Coronary artery (tissue), 2 donors: ENCODE data around the gene FARP2.

Experiments used
- DNase-seq: peaks from one replicate; pipeline ENCODE4 v3.0.0-alpha.2; 2017; ENCODE audit warnings: low spot score
- H3K27ac ChIP-seq, 2 donors: fragments of 200-600 bp; sonication (generic); one replicate each; pipeline ENCODE4 v1.5.1; 2016 to 2019
- H3K4me3 ChIP-seq: fragments of 200-600 bp; sonication (generic); 2 replicates; pipeline ENCODE4 v1.5.1; 2016; ENCODE audit warnings: mild to moderate bottlenecking, moderate library complexity
- TF ChIP-seq, protein P1 (sequence below): fragments of 200-600 bp; sonication (generic); IDR thresholded peaks from one replicate; pipeline ENCODE4 v1.5.1; 2019; ENCODE audit warnings: antibody characterized with exemption

The FARP2 gene

DNA sequence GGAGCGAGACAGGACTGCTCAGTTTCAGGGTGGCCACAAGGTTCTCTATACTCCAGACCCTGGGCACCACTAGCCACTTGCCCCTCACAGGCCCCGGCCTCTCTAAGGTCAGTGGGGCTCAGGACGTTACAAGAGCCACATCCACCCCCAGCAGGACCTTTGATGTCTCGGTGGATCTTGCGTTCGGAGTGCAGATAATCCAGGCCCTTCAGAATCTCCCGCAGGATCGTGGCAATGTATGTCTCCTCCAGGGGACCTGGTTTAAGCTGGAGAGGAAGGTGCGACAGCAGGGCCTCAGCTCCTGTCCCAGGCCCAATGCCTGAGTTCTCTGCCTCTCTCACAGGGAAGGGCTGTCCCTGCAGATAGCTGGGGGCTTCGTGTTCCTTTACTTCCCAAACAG lies 143.9 kb downstream of the FARP2 start:
- no peak for DNase-seq
- TF ChIP-seq, protein P1, sequence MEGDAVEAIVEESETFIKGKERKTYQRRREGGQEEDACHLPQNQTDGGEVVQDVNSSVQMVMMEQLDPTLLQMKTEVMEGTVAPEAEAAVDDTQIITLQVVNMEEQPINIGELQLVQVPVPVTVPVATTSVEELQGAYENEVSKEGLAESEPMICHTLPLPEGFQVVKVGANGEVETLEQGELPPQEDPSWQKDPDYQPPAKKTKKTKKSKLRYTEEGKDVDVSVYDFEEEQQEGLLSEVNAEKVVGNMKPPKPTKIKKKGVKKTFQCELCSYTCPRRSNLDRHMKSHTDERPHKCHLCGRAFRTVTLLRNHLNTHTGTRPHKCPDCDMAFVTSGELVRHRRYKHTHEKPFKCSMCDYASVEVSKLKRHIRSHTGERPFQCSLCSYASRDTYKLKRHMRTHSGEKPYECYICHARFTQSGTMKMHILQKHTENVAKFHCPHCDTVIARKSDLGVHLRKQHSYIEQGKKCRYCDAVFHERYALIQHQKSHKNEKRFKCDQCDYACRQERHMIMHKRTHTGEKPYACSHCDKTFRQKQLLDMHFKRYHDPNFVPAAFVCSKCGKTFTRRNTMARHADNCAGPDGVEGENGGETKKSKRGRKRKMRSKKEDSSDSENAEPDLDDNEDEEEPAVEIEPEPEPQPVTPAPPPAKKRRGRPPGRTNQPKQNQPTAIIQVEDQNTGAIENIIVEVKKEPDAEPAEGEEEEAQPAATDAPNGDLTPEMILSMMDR = no peak
- H3K4me3 ChIP-seq = no peak overlapping the region
- no peak overlapping the region for H3K27ac ChIP-seq

DNA sequence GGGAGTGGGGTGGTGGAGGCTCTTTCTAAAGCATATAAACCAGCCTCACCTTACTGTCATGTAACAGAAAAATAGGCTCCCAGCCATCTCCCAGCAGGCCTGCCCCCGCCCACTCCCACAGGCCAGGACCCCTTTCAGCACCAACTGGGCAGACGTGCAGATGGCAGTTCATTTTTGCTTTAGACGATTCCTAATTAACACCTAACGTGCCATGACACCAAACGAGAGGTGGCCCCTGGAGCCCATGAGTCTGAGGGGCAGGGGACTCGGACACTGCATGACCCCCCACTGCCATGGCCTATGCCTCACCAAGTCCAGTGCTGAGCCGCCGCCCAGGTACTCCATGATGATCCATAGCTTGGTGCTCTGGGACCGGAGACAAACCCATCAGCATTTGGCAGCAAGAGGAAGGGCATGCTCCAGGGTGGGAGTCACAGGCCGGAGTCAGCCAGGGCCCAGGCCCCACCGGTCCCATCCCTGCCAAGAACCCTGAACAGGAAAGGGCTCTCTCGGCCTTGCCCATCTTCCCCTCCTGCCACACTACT lies 144.4 kb downstream of the FARP2 start:
- DNase-seq = no peak
- Histone ChIP-seq H3K4me3 (no peak overlapping the region), H3K27ac (no peak overlapping the region)
- TF ChIP-seq, protein P1 = no peak

DNA sequence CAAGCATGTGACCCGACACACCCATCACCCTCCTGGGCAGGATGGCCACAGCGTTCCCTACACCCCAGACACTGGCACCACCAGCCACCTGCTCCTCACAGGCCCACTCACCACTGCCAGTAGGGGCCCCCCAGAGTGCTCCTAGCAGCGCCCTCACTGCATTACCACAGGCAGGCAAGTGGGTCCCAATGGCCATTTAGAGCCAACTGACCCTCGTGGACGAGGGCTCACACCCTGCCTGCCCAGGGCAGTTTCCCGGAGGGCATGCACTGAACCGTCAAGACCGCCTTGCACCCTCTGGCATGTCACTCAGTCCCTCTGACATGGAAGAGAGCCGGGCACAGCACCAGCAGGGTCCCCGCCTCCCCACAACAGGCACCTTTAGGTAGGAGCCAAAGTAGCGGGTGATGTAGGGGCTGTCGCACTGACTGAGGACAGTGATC lies 145.0 kb downstream of the FARP2 start:
- no peak for DNase-seq
- TF ChIP-seq, protein P1 = no peak
- Histone ChIP-seq H3K4me3 (no peak overlapping the region), H3K27ac (no peak overlapping the region)

DNA sequence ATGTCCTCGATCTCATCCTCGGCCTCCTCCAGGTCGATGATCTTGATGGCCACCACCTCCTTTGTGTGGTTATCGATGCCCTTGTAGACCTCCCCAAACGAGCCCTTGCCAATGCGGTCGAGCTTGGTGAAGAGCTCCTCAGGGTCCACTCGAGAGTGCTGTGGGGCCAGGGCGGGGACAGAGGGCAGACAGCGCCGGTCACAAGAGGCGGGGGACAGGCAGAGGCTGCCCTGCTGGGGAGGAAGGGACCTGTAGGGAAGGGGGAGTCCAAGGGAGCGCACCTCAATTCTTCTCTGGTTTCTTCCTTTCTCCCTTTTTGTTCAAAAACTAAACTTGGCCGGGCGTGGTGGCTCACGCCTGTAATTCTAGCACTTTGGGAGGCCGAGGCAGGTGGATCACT lies 145.5 kb downstream of the FARP2 start:
- no peak for DNase-seq

DNA sequence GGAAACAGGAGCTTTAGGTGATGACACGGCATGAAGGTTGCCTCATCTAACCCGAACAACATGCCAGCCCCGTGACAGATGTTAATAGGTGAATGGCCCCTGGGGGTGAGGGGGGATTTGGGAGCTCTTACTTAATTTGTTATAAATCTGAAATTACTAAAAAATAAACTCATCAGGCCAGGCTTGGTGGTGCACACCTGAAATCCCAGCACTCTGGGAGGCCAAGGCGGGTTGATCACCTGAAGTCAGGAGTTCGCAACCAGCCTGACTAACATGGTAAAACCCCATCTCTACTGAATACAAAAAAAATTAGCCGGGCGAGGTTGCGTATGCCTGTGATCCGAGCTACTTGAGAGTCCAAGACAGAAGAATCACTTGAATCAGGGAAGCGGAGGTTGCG lies 146.2 kb downstream of the FARP2 start:
- no peak overlapping the region for H3K4me3 ChIP-seq
- H3K27ac ChIP-seq = no peak overlapping the region
- TF ChIP-seq, protein P1 = no peak
- DNase-seq = no peak

More for the DNA sequence above, 145.5 kb downstream of the FARP2 start:
- H3K27ac ChIP-seq = no peak overlapping the region
- H3K4me3 ChIP-seq = no peak overlapping the region
- TF ChIP-seq, protein P1 = no peak

DNA sequence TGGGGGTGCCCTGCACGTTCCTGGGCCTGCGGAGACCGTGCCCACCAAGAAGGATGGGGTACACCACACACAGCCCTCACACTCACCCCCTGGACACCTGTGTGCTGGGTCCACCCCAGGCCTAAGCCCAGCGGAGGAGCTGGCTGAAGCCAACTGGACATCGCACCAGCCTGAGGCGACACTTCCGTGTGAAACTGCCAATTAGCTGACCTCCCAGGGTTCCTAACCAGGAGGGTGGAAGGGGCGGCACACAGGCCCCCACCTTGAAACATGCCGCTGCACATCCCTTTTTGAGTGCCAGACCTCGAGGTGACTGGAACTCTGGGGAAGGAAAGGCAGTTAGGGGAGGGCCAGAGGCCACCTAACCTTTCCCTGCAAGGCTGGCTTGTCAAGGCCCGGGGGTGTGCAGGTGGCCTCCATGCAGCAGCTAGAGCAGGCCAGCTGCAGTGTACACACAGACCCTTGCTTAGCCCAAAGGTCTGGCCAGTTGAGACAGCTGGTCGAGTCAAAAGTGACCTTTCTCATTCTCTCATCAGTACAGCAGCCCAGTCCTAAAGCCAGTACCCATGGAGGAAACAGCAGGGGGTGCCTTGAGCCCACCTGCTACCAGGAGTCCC lies 147.8 kb downstream of the FARP2 start:
- TF ChIP-seq, protein P1 = no peak
- Histone ChIP-seq H3K4me3 (no peak overlapping the region), H3K27ac (no peak overlapping the region)
- DNase-seq = no peak

DNA sequence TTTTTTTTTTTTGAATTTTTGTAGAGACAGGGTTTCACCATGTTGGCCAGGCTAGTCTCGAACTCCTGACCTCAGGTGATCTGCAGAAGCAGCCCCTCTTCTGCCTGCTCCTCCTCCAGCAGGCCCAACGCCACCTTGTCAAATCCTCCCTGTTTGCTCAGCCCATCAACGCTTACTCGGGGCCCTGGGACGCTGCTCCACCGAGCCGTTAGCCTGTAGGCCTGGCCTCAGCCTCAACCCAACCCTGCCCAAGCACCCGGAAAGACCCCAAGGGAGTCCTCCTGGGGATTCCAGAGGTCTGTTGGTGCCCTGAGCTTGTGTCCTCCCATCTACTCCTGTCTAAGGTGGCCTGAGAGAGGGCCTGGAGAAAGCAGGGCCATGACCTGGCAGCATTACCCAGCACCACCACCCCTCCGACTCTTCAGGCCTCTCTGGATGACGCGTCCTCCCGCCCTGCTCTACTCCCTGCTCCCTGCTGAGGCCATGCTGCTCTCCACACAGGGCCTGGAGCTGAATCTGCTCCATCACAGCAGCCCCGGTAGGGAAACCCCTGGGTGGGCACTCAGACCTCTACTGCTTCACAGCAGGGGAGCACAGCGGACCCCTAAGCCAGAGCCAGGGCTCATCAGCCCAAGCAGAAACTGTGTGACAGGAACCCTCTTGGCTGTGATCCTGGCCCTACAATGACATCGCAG lies 149.1 kb downstream of the FARP2 start:
- H3K27ac ChIP-seq = no peak overlapping the region
- TF ChIP-seq, protein P1 = no peak
- H3K4me3 ChIP-seq = no peak overlapping the region
- no peak for DNase-seq
